Stimulated activated CD4-positive, alpha-beta T cell treated with anti-CD3 and anti-CD28 coated beads, Interleukin-2, amount 100 ng/mL, for 48 hours (primary cell): ENCODE measurements around the gene KRTAP4-11.
"Not testable (repeated sequence)": the region's sequence is repeated elsewhere in the genome, so short reads cannot be mapped to it uniquely, and the experiment has no call there.

Experiments
- DNase-seq, 2 donors: peaks; one replicate each; pipeline ENCODE4 v3.0.0-alpha.2; 2020

KRTAP4-11 gene

DNA sequence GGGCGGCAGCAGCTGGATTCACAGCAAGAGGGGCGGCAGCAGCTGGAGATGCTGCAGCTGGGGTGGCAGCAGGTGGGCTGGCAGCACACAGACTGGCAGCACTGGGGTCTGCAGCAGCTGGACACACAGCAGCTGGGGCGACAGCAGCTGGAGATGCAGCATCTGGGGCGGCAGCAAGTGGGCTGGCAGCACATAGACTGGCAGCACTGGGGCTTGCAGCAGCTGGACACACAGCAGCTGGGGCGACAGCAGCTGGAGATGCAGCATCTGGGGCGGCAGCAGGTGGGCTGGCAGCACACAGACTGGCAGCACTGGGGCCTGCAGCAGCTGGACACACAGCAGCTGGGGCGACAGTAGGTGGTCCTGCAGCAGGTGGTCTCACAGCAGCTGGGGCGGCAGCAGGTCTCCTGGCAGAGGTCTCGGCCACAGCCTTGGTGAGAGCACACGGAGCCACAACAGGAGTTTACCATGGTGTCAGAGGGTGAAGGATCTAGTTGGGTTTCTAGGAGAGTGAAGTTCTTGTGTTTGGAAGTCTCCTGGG, at the start of gene KRTAP4-11:
TSS of gene KRTAP4-11 (minus strand) at position 528 of the 541 bp plus-strand sequence. CDS start at position 470, 58 bp downstream.
- DNase-seq, result not testable (repeated sequence)

DNA sequence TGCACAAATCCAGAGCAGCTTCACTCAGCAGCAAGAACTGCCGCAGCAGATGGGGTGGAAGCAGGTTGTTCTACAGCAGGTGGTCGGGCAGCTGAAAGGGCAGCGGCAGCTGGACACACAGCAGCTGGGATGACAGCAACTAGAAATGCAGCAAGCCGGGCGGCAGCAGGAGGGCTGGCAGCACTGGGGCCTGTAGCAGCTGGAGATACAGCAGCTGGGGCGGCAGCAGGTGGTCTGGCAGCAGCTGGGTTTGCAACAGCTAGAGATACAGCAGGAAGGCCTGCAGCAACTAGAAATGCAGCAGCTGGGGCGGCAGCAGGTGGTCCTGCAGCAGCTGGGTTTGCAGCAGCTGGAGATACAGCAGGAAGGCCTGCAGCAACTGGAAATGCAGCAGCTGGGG, 49.4 kb upstream of the KRTAP4-11 start:
- no peak for DNase-seq

DNA sequence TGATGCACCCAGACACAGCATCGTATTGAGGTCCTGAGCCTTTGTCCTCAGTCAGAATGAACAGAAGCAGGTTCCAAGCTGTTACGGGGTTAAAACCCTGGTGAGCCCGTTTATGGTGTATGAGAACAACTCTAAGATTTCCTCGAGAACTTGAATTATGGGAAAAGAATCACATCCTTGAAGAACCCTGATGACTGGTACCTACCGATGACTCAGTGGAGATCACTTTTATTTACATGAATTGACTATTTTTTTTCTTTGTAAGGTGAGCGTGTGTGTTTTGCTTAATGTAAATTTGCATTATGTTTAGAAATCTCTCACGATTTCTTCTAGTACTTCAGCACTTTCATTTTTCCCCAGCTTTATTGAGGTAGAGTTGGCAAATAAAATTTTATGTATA, 45.7 kb upstream of the KRTAP4-11 start:
- no peak for DNase-seq

DNA sequence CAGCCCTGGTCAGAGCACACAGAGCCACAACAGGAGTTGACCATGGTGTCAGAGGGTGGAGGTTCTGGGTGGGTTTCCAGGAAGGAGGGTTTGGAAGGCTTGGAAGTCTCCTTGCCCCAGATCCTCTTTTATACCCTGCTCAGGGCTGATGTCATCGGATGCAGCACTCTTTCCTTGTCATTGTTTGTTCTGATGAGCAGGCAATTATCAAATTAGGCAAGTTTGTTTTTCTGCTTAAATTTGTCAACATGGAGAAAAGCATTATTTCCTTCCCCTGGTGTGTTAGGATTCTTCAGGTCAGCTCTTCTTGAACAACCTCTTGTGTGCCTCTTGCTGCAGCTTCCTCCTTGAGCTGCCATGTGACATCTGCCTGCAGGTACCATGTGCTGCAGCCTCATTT, 42.5 kb upstream of the KRTAP4-11 start, which contains the start of gene KRTAP4-4:
TSS of gene KRTAP4-4 (minus strand) at position 101 of the 400 bp plus-strand sequence. CDS start at position 44, 57 bp downstream.
- DNase-seq, result no peak

DNA sequence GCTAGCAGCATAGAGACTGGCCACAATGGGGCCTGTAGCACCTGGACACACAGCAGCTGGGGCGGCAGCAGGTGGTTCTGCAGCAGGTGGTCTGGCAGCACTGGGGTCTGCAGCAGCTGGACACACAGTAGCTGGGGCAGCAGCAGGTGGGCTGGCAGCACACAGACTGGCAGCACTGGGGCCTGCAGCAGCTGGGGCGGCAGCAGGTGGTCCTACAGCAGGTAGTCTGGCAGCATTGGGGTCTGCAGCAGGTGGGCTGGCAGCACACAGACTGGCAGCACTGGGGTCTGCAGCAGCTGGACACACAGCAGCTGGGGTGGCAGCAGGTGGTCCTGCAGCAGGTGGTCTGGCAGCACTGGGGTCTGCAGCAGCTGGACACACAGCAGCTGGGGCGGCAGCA, 42.0 kb upstream of the KRTAP4-11 start:
- DNase-seq, result not testable (repeated sequence)

DNA sequence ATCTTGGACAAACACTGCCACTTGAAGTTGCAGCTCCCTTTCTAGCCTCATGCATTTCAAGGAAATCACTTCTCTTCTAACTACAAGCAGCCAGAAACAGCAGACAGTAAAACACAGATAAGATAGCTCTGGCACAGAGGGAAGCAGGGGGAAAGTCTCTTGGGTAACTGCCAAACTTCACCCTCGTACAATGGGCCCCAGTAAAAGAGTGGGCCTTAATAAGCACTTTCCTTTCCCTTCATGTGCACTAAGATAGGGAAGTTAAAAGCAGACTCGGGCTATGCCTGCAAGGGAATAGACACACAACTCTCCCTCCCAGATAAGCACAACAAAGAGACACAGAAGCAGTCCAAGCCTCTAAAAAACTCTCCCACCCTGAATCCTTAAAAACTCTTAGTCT, 35.7 kb upstream of the KRTAP4-11 start:
- no peak for DNase-seq

DNA sequence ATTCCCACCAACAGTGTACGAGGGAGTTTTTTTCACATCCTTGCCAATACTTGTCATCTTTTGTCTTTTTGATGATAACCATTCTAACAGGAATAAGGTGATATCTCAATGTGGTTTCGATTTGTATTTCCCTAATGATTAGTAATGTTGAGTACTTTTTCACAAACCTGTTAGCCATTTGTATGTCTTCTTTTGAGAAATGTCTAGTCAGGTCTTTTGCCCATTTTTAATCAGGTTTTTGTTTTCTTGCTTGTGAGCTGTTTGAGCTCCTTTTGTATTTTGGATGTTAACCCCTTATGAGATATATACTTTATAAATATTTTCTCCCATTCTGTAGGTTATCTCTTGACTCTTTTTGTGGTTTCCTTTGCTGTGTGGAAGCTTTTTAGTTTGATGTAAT, 33.4 kb upstream of the KRTAP4-11 start:
- no peak for DNase-seq

DNA sequence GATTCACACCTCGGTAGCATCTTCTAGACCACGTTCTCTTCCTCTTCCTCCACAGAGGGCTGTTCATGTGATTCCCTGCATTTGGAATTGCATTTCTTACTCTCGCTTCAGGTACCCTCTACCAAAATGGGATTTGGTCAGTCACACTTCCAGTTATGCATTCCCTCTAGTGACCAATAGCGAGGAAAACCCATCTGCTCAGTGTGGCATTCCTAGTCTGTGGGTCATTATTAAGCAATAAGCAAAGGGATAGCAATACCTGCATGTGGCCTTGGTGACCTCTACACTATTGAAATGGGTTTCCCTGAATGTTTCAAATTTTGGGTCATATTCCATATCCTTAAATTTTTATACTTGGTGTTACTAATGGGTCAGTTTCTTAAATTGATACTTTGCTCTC, 31.9 kb upstream of the KRTAP4-11 start:
- DNase-seq, result no peak

DNA sequence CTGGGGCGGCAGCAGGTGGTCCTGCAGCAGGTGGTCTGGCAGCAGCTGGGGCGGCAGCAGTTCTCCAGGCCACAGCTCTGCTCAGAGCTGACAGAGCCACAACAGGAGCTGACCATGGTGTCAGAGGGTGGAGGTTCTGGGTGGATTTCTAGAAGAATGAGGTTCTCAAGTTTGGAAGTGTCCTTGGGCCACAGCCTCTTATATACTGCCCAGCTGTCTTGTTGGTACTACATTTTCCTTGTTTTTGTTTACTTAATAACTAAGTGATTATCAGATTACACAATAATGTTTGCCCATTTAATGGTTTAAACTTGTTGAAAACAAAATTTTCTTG, 31.4 kb upstream of the KRTAP4-11 start, which contains the start of gene KRTAP4-5:
TSS of gene KRTAP4-5 (minus strand) at position 174 of the 334 bp plus-strand sequence. CDS start at position 116, 58 bp downstream.
- DNase-seq, result no peak

DNA sequence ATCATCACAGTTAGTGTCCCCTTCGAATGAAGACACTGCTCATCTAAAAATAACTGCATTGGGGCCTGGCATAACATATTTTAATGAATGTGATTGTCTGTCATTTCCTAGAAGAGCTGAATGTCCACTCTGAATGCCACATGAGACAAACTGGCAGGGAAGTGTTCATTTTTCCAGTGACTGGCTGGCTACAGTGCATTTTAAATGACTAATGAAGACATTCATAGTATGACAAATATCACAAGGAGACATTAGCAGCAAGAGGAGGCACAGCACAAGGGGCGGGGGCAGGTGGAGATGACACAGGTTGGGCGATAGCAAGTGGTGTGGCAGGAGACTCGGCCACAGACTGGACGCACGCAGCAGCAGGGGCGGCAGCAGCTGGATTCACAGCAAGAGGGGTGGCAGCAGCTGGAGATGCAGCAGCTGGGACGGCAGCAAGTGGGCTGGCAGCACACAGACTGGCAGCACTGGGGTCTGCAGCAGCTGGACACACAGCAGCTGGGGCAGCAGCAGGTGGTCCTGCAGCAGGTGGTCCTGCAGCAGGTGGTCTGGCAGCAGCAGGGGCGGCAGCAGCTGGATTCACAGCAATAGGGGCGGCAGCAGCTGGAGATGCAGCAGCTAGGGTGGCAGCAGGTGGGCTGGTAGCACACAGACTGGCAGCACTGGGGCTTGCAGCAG, 30.9 kb upstream of the KRTAP4-11 start:
- not testable (repeated sequence) for DNase-seq

DNA sequence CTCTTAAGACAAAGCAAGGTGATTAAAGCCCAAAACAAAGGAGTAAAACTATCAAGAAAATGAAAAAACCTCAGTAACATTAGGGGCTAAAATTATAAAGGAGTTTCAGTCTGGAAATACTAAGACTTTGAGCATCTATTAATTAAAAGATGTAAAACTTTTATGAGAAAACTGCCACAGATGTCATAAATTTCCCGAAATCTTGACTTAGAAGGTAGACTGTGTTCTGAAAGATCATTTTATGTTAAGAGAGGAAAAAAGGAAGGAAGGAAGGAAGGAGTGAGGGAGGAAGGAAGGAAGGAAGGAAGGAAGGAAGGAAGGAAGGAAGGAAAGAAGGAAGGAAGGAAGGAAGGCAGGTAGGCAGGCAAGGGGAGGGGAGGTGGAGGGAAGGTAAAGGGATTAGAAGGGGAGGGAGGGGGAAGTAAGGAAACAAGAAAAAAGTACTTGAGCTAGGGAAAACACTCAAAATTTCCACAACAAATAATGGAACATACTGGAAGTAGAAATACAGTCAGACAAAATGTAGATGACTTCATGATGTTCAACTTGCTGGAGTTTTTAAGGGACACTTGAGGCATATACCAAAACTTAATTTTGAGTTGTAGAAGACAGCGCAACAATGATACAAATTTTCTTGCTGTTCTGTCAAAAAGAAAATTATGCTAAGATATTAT, 29.5 kb upstream of the KRTAP4-11 start:
- DNase-seq, result no peak

DNA sequence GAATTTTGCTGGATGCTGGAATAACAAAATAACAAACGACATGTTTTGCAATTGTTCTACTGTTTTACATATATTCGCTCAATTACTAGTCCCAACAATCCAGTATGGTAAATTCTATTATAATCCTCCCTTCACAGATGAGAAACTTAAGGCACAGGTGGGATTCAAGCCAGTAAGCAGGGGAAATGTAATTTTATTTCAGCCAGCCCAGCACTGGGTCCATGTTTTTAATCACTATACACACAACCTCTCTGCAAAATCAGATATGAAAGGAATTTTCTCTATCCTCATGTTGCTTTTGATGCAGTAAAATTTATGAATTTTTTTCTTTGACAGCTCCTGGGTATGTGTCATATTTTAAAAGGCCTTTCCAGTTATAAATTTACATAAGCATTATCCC, 27.1 kb upstream of the KRTAP4-11 start:
- no peak for DNase-seq

DNA sequence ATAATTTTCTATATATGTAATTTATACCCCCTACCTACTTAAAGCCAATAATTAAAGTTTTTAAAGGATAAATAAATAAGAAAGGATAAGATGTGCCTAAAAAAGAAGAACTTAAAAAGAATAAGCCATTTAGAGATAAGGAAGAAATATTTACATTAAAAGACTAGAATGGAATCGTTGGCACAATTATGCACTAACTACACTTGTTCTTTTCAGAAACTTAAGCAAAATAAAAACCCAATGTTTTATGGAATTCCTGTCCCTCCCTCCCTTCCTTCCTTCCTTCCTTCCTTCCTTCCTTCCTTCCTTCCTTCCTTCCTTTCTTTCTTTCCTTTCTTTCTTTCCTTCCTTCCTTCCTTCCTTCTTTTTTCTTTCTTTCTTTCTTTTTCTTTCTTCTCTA, 26.7 kb upstream of the KRTAP4-11 start:
- DNase-seq, result no peak

DNA sequence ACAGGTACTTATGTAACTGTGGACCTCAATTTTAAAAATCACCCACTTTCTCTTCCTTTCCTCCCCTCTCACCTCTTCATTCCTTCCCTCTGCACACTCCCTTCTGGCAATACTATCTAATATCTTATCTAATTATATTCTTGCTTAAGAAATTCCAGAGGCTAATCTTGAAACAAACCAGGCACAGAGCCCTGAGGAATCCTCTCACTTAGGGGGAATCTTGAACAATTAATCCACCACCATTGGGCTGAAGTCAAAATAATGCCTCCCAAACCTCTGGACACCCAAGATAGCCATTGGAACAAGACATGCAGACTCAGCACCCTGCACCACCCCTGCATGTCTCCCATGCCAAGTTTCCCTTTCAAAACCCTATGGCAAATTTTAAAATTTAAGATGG, 23.2 kb upstream of the KRTAP4-11 start:
- no peak for DNase-seq

DNA sequence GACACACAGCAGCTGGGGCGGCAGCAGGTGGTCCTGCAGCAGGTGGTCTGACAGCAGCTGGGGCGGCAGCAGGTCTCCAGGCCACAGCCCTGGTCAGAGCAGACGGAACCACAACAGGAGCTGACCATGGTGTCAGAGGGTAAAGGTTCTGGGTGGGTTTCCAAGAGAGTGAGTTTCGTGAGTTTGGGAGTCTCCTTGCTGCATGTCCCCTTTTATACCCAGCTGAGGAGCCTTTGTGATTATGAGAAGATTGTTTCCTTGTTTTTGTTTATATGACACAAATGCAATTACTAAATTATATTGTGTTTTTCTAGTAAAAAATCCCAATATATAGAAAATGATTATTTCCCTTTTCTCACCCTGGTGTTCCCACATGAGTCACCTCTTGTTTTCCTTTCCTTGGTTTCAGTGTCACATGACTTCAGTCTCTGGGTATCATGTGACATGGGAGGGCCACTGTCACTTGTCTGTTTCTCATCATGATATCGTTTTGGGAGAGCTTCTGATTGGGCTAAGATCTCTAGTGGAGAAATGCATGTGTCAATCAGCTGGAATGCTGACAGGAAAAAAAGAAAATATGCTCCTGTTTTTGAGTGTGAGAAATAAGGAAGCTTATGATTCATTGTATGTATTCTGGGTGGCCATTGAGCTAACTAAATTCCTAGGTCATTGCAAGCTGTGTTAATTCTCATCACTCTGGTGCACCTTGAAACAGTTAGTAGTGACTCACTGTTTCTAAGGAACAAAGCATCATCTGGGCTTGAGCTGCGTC, 22.4 kb upstream of the KRTAP4-11 start, which contains the start of gene KRTAP4-6:
TSS of gene KRTAP4-6 (minus strand) at position 185 of the 772 bp plus-strand sequence. CDS start at position 128, 57 bp downstream.
- no peak for DNase-seq

DNA sequence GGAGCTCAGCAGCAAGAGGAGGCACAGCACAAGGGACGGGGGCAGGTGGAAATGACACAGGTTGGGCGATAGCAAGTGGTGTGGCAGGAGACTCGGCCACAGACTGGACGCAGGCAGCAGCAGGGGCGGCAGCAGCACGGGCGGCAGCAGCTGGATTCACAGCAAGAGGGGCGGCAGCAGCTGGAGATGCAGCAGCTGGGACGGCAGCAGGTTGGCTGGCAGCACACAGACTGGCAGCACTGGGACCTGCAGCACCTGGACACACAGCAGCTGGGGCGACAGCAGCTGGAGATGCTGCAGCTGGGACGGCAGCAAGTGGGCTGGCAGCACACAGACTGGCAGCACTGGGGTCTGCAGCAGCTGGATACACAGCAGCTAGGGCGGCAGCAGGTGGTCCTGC, 21.7 kb upstream of the KRTAP4-11 start:
- not testable (repeated sequence) for DNase-seq

DNA sequence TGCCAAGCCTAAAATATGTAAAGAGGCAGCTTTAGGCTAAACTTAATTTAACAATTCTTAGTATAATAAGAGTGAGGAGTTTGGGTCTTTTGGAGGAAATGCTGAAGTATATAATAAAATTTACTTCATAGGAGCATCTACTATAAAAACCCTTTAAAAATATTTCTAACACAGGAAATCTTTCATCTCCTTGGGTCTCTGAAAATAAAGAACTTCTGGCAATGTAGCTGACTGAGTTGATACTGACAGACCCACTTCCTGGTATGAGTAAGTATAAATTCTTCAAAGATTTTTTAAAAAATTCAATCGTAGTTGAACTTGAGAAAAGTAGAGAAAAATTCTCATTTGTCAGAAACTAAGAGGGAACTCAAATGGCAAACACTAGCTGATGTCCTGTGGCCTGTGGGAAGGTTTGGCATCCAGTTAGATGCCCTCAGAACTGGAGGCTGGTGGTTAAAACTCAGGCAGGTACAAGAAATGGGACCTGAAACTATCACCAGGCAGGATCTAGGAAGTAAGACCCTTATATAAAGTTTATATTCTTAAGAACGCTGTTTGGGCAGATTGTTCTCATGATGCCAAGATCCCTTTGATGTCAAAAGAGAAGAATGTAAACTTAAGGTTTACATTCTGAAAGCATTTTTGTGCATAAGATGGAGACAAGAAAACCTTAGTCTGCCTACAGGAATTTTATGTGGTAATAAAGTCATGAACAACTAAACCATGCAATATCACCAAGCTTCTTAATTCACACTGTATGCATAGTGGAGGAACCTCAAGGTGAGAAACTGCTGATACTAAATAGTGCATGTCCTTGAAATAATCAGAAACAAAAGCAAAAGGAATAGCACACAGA, 15.9 kb upstream of the KRTAP4-11 start:
- no peak for DNase-seq

DNA sequence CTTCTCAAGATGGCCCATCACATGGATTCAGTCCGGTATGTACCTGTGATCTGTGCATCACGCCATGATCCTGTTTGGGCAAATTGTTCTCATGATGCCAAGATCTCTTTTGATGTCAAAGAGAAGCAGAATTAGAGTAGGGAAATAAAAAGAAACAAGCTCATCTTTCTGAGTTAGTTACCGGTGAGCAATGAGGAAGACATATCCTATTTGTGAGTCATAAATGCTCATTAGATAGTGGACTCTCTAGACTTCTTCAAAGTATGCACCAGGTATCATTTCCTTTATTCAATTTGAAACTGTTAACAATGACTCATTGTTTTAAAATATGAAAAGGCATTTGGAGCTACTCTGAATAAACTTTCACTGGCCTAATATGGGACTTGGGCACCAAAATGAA, 13.8 kb upstream of the KRTAP4-11 start:
- no peak for DNase-seq

DNA sequence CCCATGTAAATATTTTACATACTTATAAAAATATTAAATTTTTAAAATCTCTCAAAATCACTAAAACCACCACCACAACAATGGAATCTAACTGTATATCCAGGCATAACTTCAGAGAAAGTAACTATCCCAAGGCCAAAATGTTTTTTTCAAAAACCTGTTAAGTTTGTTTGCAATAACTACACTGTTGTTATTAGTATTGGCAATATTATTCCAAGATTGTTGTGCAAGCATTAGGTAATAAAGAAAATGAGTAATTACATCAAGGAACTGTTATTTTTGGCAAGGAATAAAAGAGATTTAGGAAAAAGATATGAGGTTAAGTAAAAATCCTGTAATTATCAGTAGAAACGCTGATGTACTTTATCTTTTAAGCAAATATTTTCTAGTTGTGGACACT, 9.2 kb upstream of the KRTAP4-11 start:
- DNase-seq, result no peak

DNA sequence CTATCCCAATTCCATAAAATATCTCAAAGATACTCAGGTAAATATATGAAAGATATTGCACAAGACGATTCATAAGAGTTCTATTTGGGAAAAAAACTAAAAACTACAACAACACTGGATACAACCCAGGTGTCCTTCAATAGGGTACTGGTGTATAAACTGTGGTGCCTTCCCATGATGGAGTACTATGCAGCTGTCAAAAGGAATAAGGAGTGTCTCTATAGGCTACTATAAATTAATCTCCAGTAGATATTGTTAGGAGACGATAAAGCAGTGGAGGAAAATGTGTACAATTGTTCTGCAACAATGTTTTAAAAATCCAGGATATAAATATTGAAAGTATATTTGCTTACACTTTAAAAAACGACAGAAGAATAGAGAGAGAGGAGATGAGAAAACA, 8.2 kb upstream of the KRTAP4-11 start:
- no peak for DNase-seq

DNA sequence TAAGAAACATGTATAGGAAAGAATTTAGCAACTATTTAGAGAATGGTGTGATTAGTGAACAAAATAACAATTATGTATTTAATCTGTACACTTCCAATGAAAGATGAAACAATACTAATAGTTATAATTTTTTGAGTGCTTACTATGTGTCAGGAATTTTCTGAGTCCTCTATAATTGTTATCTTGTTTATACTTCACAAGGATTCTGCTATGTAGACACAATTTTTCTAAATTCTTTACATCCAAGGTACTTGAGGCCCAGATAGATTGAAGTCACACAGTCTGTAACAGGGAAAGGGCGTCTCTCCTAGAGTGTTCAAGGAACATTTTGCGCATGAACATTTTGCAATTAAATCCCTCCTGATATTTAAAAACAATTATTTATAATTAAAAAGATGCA, 6.9 kb upstream of the KRTAP4-11 start:
- DNase-seq, result no peak

DNA sequence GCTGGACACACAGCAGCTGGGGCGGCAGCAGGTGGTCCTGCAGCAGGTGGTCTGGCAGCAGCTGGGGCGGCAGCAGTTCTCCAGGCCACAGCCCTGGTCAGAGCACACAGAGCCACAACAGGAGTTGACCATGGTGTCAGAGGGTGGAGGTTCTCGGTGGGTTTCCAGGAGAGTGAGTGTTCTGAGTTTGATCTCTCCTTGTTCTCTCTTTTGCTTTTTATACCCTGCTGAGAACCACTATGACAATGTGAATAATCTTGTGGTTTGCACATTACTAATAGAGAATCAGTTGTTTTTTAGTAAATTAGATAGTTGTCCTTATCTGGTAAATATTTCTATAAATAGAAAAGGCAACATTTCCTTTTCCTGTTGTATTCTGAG, 5.8 kb upstream of the KRTAP4-11 start, which contains the start of gene KRTAP4-12:
TSS of gene KRTAP4-12 (minus strand) at position 192 of the 381 bp plus-strand sequence. CDS start at position 132, 60 bp downstream.
- DNase-seq, result not testable (repeated sequence)
